Peyer's patch (tissue), 4 donors: ENCODE results near the gene TCF21.

Experiments used
- CTCF ChIP-seq, 6 experiments: fragments of 450-650 bp in 4 of 6; fragments of 200-600 bp in 2 of 6; sonication (generic) in 1 of 6; IDR thresholded peaks; one replicate each; pipeline ENCODE4 v1.5.1; 2017 to 2019; ENCODE audit warnings: antibody characterized with exemption in 6 of 6, mild to moderate bottlenecking in 3 of 6, moderate library complexity in 1 of 6
- POLR2A ChIP-seq, 2 donors: fragments of 450-650 bp; IDR thresholded peaks; one replicate each; pipeline ENCODE4 v1.5.1; 2017; ENCODE audit warnings: antibody characterized with exemption in 2 of 2, mild to moderate bottlenecking in 2 of 2, moderate library complexity in 2 of 2

DNA sequence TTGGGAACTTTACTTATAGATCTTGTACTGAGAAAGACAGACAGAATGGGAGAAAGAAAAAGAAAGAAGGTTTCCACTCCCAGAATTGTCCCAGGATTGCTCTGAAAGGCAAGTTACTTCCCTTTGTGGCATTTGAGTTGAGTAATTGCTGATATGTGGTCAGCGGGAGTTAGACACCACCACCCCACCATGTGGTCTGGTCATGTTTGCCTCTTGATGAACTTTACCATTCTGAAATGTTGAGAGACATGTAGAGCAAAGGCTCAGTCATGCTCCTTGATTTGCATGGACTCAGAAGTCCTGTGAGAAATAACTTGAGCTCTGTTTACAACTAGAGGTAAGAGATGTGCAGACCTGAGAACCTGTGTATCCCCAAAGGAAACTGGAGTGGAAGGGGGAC, 17.1 kb downstream of the TCF21 start:
- no peak for TF ChIP-seq CTCF (IDR thresholded peaks at IDR 0.05)
- no peak for TF ChIP-seq POLR2A (IDR thresholded peaks at IDR 0.05)
